ENCODE data around the gene SMARCA4.

- TF ChIP-seq CTCF (IDR thresholded peaks at IDR 0.05) (no peak), POLR2A (IDR thresholded peaks at IDR 0.05) (no peak)
Observed at GRCh38 chr19:11005521-11005920, 44.7 kb downstream of the SMARCA4 start.

All from lower leg skin (tissue), 3 donors.